HL-60 (cell line): ENCODE measurements around the gene EHD4.

Experiments
- DNase-seq, 2 experiments: peaks; one replicate each; pipeline ENCODE4 v3.0.0-alpha.2; 2010 to 2020; ENCODE audit warnings: low read depth in 1 of 2, low spot score in 1 of 2
- H3K27ac ChIP-seq: fragments of 250-450 bp; sonication (Bioruptor Pico); replicated peaks from 2 replicates; pipeline ENCODE4 v1.5.1; 2020; ENCODE audit warnings: mild to moderate bottlenecking, moderate library complexity
- H3K27me3 ChIP-seq: fragments of 250-450 bp; sonication (Bioruptor Pico); 2 replicates; pipeline ENCODE4 v1.5.1; 2021; ENCODE audit warnings: mild to moderate bottlenecking, moderate library complexity; ENCODE audit not compliant: insufficient read depth, poor library complexity, severe bottlenecking
- H3K4me3 ChIP-seq: replicated peaks from 2 replicates; pipeline ENCODE4 v1.5.1; 2011; ENCODE audit warnings: mild to moderate bottlenecking, control low read depth, low read length; ENCODE audit not compliant: insufficient read depth
- CTCF ChIP-seq: IDR thresholded peaks from one replicate; pipeline ENCODE4 v1.5.1; 2011; ENCODE audit warnings: low read length, control low read depth, inconsistent platforms; ENCODE audit not compliant: insufficient read depth
- GABPA ChIP-seq: IDR thresholded peaks from 2 replicates; pipeline ENCODE4 v1.6.1; 2012; ENCODE audit warnings: low read depth
- POLR2AphosphoS5 ChIP-seq: IDR thresholded peaks from 2 replicates; pipeline ENCODE4 v1.6.1; 2012; ENCODE audit warnings: low read depth
- REST ChIP-seq: IDR thresholded peaks from 2 replicates; pipeline ENCODE4 v1.6.1; 2012; ENCODE audit warnings: low read depth; ENCODE audit not compliant: insufficient replicate concordance
- SPI1 ChIP-seq: IDR thresholded peaks from 2 replicates; pipeline ENCODE4 v1.6.1; 2012; ENCODE audit warnings: low read depth, mild to moderate bottlenecking, borderline replicate concordance

EHD4 gene

DNA sequence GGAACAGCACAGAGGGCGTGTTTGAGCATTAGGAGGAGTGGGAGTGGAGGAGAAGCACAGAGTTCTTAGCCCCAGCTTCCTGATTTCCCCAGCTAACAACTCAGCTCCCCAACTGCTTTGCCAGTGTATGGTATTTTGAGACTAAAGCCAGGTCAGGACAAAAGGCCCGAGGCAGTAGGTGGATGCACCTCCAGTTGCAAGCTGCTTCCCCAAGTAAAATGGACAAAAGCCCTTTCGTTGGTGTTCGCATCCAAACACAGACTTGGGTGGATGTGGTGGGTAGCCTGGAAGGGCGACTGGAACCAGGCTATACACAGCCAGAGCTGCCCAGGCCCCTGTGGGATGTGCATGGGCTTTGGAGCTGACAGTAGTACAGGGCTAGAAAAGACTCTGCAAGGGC is 12.3 kb upstream of the EHD4 start:
- TF ChIP-seq REST (no peak), POLR2AphosphoS5 (no peak), SPI1 (no peak), GABPA (no peak), CTCF (no peak)

DNA sequence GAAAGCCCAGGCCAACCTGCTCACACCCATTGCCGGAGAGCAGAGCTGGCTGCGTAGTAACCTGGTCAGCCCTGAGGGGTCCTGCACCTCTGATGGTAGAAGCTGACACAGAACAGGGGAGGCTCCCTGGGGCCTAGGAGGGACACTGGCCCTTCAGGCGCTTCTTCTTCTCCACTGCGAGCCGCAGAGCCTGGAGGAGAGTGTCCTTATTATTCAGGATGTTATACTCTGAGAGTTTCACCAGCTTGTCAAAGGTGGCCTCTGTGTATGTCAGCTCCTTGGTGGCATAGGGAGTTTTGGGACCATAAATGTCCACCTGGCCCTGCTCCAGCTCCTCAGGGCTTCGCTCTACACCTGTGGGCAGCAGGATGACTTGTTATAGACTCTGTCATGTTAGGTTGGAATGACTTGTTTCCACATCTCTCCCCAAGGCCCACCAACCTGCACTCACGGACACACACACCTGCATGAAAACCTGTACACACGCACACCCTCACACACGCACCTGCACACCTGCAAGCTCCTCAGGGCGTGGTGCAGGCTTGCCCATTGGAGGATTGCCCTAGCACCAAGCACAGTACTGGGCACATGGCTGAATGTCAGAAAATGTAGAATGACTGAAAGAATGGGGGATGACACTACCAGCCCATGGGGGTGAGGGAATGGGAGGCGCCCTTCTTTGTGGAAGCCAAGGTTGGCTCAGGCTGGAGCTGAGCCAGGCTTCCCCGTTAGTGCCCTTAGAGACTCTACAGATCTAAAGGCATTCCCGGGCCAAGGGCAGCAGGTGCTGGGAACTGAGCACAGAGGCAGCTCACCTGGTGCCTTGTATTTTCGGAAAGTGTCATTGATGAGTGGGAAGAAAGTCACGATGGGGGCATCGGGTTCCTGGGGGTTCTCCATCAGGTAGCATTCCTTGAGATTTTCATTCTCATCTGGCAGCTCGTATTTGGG is 11.5 kb upstream of the EHD4 start:
- Histone ChIP-seq H3K27ac (no peak overlapping the region), H3K27me3 (no peaks in the 10 kb centered on the region), H3K4me3 (no peak overlapping the region)
- TF ChIP-seq GABPA (no peak), POLR2AphosphoS5 (no peak), SPI1 (no peak), CTCF (no peak), REST (no peak)
- no peak for DNase-seq

More for the DNA sequence above, 12.3 kb upstream of the EHD4 start:
- DNase-seq, result no peak
- Histone ChIP-seq H3K27me3 (no peaks in the 10 kb centered on the region), H3K27ac (no peak overlapping the region), H3K4me3 (no peak overlapping the region)

GRCh38 chr15:41983221-41983620 is 10.9 kb upstream of the EHD4 start:
- no peak for TF ChIP-seq SPI1
- no peak for TF ChIP-seq REST
- no peak for TF ChIP-seq POLR2AphosphoS5
- no peak for TF ChIP-seq CTCF
- TF ChIP-seq GABPA, result no peak
- Histone ChIP-seq H3K27me3 (no peaks in the 10 kb centered on the region), H3K4me3 (no peak overlapping the region), H3K27ac (no peak overlapping the region)
- no peak for DNase-seq
